C4-2B (cell line): ENCODE data around the gene JKAMP.

Source experiments
- H3K27ac ChIP-seq: fragments of 450-650 bp; 2 replicates; pipeline ENCODE4 v1.5.1; 2017
- CTCF ChIP-seq: fragments of 450-650 bp; conservative IDR thresholded peaks from 2 replicates; pipeline ENCODE4 v1.5.1; 2017; ENCODE audit warnings: mild to moderate bottlenecking
- ZFX ChIP-seq: fragments of 450-650 bp; IDR thresholded peaks from 2 replicates; pipeline ENCODE4 v1.6.1; 2017

The JKAMP gene

GRCh38 chr14:59464486-59465315, 19.6 kb upstream of the JKAMP start:
- H3K27ac ChIP-seq, result no peak overlapping the region
- TF ChIP-seq ZFX (no peak), CTCF (no peak)

- no peak within 1 kb of the TSS for H3K27ac ChIP-seq
- TF ChIP-seq ZFX, result no peak
- TF ChIP-seq CTCF, result no peak
Measured at GRCh38 chr14:59465316-59466135, 18.8 kb upstream of the JKAMP start, which contains the start of gene GPR135. GPR135 (minus strand) TSS chr14:59465380; CDS start chr14:59465226, 154 bp downstream.

- no peak for TF ChIP-seq ZFX
- no peak for TF ChIP-seq CTCF
- H3K27ac ChIP-seq, result no peak overlapping the region
Measured at GRCh38 chr14:59474172-59474571, 10.1 kb upstream of the JKAMP start.

- TF ChIP-seq CTCF, result no peak
- TF ChIP-seq ZFX, result no peak
- no peak overlapping the region for H3K27ac ChIP-seq
Measured at GRCh38 chr14:59475709-59476108, 8.6 kb upstream of the JKAMP start.

GRCh38 chr14:59478540-59478939, 5.8 kb upstream of the JKAMP start:
- H3K27ac ChIP-seq, result no peak overlapping the region
- TF ChIP-seq ZFX (no peak), CTCF (no peak)

GRCh38 chr14:59480166-59480565, 4.2 kb upstream of the JKAMP start:
- TF ChIP-seq ZFX (no peak), CTCF (no peak)
- no peak overlapping the region for H3K27ac ChIP-seq

GRCh38 chr14:59481407-59481806, 2.9 kb upstream of the JKAMP start:
- H3K27ac ChIP-seq, result no peak overlapping the region

More at GRCh38 chr14:59481407-59481806, 2.9 kb upstream of the JKAMP start:
- TF ChIP-seq CTCF, result no peak
- TF ChIP-seq ZFX, result no peak
